SKM-1 (cell line): ENCODE data around the gene USP54.

Experiments used
- DNase-seq: peaks from one replicate; lab custom pipeline; 2025; ENCODE audit not compliant: unreplicated experiment; lab: John Stamatoyannopoulos, UW

Gene USP54

GRCh38 chr10:73469579-73469978 lies 121.6 kb downstream of the USP54 start:
- no peak for DNase-seq

- no peak for DNase-seq
These were observed 123.9 kb downstream of the USP54 start for GRCh38 chr10:73467206-73467605.

GRCh38 chr10:73465978-73466726 lies 125.0 kb downstream of the USP54 start:
- DNase-seq = no peak

GRCh38 chr10:73460897-73461296 lies 130.2 kb downstream of the USP54 start:
- no peak for DNase-seq

- no peak for DNase-seq
These were observed 131.3 kb downstream of the USP54 start for GRCh38 chr10:73459683-73460314.

GRCh38 chr10:73456187-73456890 lies 134.8 kb downstream of the USP54 start:
- DNase-seq = no peak

- DNase-seq = no peak
These were observed 142.0 kb downstream of the USP54 start for GRCh38 chr10:73449113-73449512.

- DNase-seq = no peak
These were observed 142.8 kb downstream of the USP54 start for GRCh38 chr10:73448384-73448783.
